DMS153 treated with DMSO at 0.1 percent for 48 hours (cell line): Measurements from ENCODE around the gene CDKL5.

Experiments used
- DNase-seq: peaks from one replicate; lab custom pipeline; 2025; ENCODE audit not compliant: unreplicated experiment; lab: John Stamatoyannopoulos, UW

CDKL5 gene

GRCh38 chrX:18643243-18643642 is 217.8 kb downstream of the CDKL5 start:
- no peak for DNase-seq

- DNase-seq, result no peak
Measured at GRCh38 chrX:18643853-18644252, 218.4 kb downstream of the CDKL5 start.

- no peak for DNase-seq
Measured at GRCh38 chrX:18647621-18648020, 222.2 kb downstream of the CDKL5 start.

- no peak for DNase-seq
Measured at GRCh38 chrX:18649498-18649951, 224.1 kb downstream of the CDKL5 start.

GRCh38 chrX:18650662-18651061 is 225.3 kb downstream of the CDKL5 start:
- DNase-seq, result no peak

GRCh38 chrX:18652636-18653035 is 227.2 kb downstream of the CDKL5 start:
- DNase-seq, result no peak

GRCh38 chrX:18654875-18655836 is 229.7 kb downstream of the CDKL5 start:
- no peak for DNase-seq

GRCh38 chrX:18661273-18661672 is 235.9 kb downstream of the CDKL5 start:
- DNase-seq, result no peak

GRCh38 chrX:18664947-18665346 is 239.5 kb downstream of the CDKL5 start:
- no peak for DNase-seq

- no peak for DNase-seq
Measured at GRCh38 chrX:18666614-18667013, 241.2 kb downstream of the CDKL5 start.

- no peak for DNase-seq
Measured at GRCh38 chrX:18668071-18668835, 242.8 kb downstream of the CDKL5 start.

- DNase-seq, result no peak
Measured at GRCh38 chrX:18672008-18672407, 246.6 kb downstream of the CDKL5 start, which contains the start of gene RS1. Gene RS1 (minus strand): TSS chrX:18672108. CDS start chrX:18672068, 40 bp downstream.

- no peak for DNase-seq
Measured at GRCh38 chrX:18674417-18674787, 249.0 kb downstream of the CDKL5 start.

GRCh38 chrX:18674788-18675735 is 249.7 kb downstream of the CDKL5 start:
- peak; percentile 11 for DNase-seq

- no peak for DNase-seq
Measured at GRCh38 chrX:18676050-18676449, 250.6 kb downstream of the CDKL5 start.

- DNase-seq, result peak; percentile 0
Measured at GRCh38 chrX:18676470-18676869, 251.1 kb downstream of the CDKL5 start.

- no peak for DNase-seq
Measured at GRCh38 chrX:18677161-18677869, 251.9 kb downstream of the CDKL5 start.

GRCh38 chrX:18681996-18682395 is 256.6 kb downstream of the CDKL5 start:
- DNase-seq, result no peak

GRCh38 chrX:18682979-18683387 is 257.6 kb downstream of the CDKL5 start:
- DNase-seq, result no peak

- DNase-seq, result no peak
Measured at GRCh38 chrX:18687856-18688495, 262.6 kb downstream of the CDKL5 start.
